ENCODE data around the gene DYSF.

DYSF gene

DNA sequence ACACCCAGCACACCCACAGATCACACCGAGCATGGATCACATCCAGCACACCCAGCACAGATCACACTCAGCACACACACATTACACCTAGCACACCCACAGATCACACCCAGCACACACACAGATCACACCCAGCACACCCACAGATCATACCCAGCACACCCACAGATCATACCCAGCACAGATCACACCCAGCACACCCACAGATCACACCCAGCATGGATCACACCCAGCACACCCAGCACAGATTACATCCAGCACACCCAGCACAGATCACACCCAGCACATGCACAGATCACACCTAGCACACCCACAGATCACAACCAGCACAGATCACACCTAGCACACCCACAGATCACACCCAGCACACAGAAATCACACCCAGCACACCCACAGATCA is 118.6 kb downstream of the DYSF start:
- no peak for DNase-seq (ENCODE audit: low spot score)

- no peak for DNase-seq (ENCODE audit: low spot score)
These were observed 122.6 kb downstream of the DYSF start for GRCh38 chr2:71575966-71576365.

GRCh38 chr2:71576541-71576940 is 123.2 kb downstream of the DYSF start:
- no peak for DNase-seq (ENCODE audit: low spot score)

DNA sequence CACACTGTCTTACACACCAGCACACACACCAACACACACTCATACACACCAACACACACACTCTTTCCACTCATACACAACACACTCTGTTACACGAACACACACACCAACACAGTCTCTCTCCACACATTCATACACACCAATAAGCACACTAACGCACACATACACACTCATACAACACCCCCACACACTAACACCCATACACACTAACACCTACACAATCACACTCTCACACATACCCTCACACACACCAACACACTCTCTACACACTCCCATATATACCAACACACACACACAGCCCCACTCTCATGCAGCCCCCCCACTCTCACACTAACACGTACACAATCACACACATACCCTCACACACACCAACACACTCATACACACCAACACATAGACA is 123.8 kb downstream of the DYSF start:
- no peak for DNase-seq (ENCODE audit: low spot score)

DNA sequence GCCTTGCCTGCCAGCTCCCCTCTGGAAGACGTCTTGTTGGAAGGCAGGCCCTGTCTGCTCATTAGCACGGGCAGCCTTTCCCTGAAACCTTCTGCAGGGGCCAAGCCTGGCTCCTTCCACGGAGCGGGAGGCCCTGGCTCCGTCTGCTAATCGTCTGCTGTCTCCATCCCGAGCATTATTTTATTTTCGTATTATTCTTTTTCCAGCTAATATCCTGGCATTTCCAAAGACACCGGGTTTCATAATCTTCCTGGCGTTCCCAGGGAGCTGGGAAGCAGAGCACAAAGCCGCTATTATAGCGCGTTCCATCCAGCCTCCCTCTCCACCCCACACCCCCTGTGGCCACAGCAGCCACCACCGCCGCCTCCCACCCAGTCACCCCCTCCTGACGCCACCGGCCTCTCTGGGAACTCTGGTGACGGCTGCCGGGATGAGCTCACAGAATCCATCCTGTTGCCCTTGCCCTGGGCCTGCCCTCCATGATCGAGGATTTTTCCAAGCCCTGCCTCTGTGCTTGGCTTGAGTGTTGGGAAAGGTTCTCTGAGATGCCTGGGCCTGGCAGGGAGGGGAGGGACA is 125.5 kb downstream of the DYSF start:
- DNase-seq (ENCODE audit: low spot score): no peak

- DNase-seq (ENCODE audit: low spot score): no peak
These were observed 127.7 kb downstream of the DYSF start for GRCh38 chr2:71581026-71581425.

GRCh38 chr2:71583876-71584275 is 130.5 kb downstream of the DYSF start:
- no peak for DNase-seq (ENCODE audit: low spot score)

DNA sequence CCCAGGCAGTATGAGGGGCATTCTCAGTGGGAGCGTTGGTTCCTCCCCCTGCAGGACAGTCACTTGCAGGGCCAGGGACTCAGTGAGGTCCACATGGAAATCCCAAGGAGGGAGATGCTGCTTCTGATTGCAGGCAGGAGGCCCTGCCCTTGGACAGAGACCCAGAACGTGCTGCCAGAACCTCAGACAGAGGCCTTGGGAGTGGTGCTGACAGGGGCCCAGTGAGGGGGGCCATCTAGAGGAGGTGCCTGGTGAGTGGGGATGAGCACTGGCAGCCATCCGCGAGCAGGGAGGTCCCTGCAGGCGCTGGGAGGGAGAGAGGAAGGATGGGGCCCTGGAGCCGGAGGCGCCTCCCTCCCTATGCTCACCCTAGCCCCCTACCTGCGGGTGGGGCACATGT is 133.1 kb downstream of the DYSF start:
- no peak for DNase-seq (ENCODE audit: low spot score)

DNA sequence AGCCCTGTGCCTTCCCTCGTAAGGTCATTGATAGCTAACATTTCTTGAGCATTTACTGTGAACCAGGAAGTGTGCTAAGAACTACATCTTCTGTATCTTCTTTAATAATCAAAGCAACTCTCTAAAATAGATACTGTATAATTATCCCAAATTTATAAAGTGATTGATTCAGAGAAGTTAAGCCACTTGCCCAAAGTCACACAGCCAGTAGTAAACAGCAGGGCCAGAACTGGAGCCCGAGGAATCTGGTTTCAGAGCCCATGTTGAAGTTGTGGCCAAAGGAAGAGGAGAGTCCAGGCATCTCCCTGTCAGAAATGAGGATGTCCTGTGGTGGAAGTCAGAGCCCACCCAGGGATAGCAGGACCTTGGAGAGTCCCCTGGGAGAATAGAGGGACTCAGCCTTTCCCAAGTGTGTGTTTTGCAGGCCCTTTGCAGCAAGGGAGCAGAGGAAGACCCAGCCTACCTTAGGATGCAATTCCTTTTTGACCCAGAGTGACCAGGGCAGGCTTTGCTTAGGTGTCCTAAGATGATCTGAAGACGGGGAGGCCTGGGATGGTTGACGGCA is 134.2 kb downstream of the DYSF start:
- DNase-seq (ENCODE audit: low spot score): no peak

GRCh38 chr2:71588497-71589170 is 135.3 kb downstream of the DYSF start:
- DNase-seq (ENCODE audit: low spot score): no peak

GRCh38 chr2:71589763-71590162 is 136.4 kb downstream of the DYSF start:
- DNase-seq (ENCODE audit: low spot score): no peak

DNA sequence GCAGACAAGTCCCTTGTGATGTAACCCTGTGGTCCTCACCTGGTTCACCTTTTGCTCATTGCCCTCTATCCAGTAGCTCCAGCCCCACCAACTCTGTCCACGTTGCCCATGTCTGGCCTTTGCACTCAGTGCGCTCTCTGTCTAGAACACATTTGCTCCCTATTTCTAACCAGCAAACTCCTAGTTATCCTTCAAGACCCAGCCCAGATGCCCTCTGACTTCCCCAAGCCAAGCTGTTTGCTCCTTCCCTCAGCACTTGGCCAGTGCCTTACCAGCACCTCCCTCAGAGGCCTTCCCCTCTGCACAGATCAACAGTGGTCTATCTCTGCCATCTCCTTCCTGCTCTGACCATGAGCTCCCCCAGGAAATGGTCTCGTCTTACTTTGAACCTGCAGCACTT is 137.7 kb downstream of the DYSF start:
- no peak for DNase-seq (ENCODE audit: low spot score)

DNA sequence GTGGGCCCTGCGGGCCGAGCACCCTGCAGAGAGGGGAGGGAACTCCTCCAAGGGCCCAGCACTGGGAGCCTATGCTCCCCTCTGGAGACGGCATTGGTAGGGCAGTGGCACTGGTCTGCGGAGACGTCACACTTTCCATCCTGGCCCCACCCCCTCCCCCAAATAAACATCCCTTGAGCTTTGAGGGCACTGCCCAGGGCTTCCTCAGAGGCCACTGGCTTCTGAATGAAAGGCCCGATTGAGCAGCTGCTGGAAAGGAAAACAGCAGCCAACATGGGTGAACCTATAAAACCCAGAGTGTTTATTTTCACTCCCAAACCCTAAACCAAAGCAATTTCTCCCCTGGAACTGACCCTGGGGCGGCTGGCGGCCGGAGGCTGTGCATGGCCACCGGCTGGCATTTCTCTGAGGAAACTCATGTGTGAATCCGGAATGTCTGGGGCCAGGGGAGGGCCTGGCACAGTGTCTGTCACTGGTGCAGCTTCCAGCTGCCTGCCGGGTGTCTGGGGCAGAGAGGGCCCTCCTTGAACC is 138.9 kb downstream of the DYSF start:
- DNase-seq (ENCODE audit: low spot score): no peak

GRCh38 chr2:71595569-71595968 is 142.2 kb downstream of the DYSF start:
- no peak for DNase-seq (ENCODE audit: low spot score)

- no peak for DNase-seq (ENCODE audit: low spot score)
These were observed 142.7 kb downstream of the DYSF start for GRCh38 chr2:71596011-71596410.

GRCh38 chr2:71597756-71598155 is 144.4 kb downstream of the DYSF start:
- no peak for DNase-seq (ENCODE audit: low spot score)

DNA sequence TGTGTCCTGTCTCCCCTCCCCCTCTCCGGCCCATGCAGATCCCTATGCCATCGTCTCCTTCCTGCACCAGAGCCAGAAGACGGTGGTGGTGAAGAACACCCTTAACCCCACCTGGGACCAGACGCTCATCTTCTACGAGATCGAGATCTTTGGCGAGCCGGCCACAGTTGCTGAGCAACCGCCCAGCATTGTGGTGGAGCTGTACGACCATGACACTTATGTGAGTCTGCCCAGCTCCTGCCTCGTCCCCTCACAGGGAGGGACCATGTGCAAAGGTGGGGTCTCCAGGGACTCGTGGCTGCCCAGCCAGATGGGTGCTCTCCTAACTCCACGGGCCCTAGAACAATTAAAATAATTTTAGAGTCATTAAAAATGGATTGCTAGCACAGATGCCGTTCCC is 145.2 kb downstream of the DYSF start:
- DNase-seq (ENCODE audit: low spot score): no peak

DNA sequence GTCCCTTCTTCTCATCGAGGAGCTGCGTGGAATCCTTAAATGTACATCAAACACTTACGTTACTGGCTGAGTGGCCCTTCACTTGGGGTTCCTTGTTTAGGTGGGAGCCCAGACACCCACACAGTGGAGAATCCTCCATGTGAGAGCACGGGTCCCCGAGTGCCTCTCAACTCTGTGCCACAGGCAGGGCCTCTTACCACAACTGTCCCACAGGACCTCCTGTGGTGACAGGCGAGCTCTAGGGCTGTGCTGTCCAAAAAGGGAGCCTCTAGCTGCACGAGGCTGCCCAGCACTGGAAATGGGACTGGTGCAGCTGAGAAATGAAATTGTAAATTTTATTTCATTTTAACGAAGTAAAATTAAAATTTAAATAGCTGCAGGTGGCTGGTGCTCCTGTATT is 145.7 kb downstream of the DYSF start:
- DNase-seq (ENCODE audit: low spot score): no peak

DNA sequence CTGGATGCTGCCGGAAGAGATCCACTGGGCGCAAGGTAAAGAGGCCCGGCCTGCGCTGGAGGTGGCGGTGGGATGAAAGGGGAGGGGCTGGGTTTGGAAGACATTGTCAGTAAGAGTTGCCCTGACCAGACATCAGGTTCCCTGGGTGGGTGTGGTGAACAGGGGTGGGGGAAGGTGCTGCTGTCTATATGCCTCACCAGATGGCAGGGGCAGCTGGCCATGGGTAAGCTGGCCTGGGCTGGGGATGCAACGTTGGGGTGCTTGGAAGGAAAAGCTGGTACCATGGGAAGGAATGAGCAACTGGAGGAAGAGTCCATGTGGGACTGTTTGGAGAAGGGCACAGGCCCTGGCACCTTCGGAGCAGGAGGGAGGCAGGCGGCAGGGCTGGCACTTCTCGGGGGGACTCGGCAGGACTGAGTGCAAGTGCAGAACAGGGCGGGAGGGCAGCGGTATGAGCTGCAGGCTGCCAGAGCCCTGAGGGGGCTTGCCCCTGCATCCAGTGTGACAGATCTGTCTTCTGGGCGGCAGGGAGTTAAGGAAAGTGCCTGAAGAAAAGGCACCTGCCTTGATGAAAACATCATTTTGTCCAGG is 146.4 kb downstream of the DYSF start:
- no peak for DNase-seq (ENCODE audit: low spot score)

GRCh38 chr2:71600555-71600954 is 147.2 kb downstream of the DYSF start:
- DNase-seq (ENCODE audit: low spot score): no peak

GRCh38 chr2:71601136-71602114 is 148.1 kb downstream of the DYSF start:
- DNase-seq (ENCODE audit: low spot score): no peak

DNA sequence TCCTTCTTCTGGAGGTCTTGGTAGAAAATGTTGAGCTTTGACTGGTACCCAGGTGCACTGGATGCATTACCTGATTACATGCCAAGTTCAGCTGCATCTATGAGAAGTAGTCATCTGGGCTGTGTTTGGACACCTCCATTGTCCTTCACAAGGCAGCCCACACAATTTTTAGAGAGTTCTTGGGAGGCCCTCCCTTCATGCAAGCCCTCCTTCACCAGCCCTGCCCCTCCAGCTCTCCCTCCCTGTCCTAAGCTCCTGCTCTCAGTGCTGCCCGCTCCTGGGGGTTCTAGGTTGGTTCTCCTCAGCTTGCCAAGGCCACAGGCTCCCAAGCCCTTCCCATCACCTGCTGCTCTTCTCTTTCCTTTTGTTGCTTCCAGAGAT is 148.7 kb downstream of the DYSF start:
- no peak for DNase-seq (ENCODE audit: low spot score)
